Chondrocyte (in vitro differentiated cells): Measurements from ENCODE around the gene L1CAM. TPM values are rescaled to one million over a fixed set of nuclear protein-coding genes. Genes with fewer than 3 reads are reported as not detected.

Experiments
- DNase-seq: peaks from one replicate; pipeline ENCODE4 v3.0.0; 2021; ENCODE audit warnings: mixed read lengths, low spot score
- H3K27ac Mint-ChIP-seq: one replicate; pipeline ENCODE4 v1.8.0; 2021; ENCODE audit warnings: mild to moderate bottlenecking, moderate library complexity, mixed read lengths; ENCODE audit not compliant: unreplicated experiment
- H3K27me3 Mint-ChIP-seq: 2 replicates; pipeline ENCODE4 v1.8.0; 2021; ENCODE audit warnings: low read depth, mixed read lengths
- H3K36me3 Mint-ChIP-seq: 2 replicates; pipeline ENCODE4 v1.8.0; 2021; ENCODE audit warnings: low read depth, mixed read lengths
- H3K4me1 Mint-ChIP-seq: 2 replicates; pipeline ENCODE4 v1.8.0; 2021; ENCODE audit warnings: low read depth, mild to moderate bottlenecking, mixed read lengths
- H3K4me3 Mint-ChIP-seq: one replicate; pipeline ENCODE4 v1.8.0; 2021; ENCODE audit warnings: mild to moderate bottlenecking, moderate library complexity, mixed read lengths; ENCODE audit not compliant: unreplicated experiment
- H3K9me3 Mint-ChIP-seq: 2 replicates; pipeline ENCODE4 v1.8.0; 2021; ENCODE audit warnings: low read depth, mixed read lengths
- CTCF ChIP-seq: fragments of 200-600 bp; sonication (generic); IDR thresholded peaks from 2 replicates; pipeline ENCODE4 v1.5.0; 2021; ENCODE audit warnings: antibody characterized with exemption, mild to moderate bottlenecking, moderate library complexity
- total RNA-seq: library from RNA; stranded (reverse); gene quantifications from 3 replicates; pipeline ENCODE4 v1.2.1, GENCODE V29; 2021

The L1CAM gene
- total RNA-seq, 1 donor from 2014 or later = 2.5 TPM

DNA sequence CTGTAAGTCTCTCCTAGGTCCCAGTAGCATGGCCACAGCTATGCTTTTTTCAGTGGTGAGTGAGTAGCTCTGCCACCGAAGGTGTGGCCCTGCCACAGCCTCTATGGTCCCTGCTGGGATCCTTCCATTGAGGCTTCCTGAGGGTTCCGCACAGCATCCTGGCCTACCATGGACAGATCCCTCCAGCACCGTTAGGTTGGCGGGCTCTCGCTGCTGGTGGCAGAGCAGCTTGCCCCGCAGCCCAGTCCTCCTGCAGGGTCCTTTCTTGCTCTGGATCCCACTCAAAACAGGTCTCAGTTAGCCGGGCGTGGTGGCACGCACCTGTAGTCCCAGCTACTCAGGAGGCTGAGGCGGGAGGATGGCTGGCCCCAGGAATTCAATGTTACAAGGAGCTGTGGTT is 53.2 kb downstream of the L1CAM start:
- Mint-ChIP-seq H3K36me3 (no peaks in the 10 kb centered on the region), H3K4me1 (peaks cover 4% of the 10 kb centered on the region), H3K4me3 (no peak overlapping the region), H3K9me3 (peaks cover 7% of the 10 kb centered on the region), H3K27me3 (no peaks in the 10 kb centered on the region), H3K27ac (no peak overlapping the region)
- no peak for DNase-seq
- TF ChIP-seq CTCF = no peak

DNA sequence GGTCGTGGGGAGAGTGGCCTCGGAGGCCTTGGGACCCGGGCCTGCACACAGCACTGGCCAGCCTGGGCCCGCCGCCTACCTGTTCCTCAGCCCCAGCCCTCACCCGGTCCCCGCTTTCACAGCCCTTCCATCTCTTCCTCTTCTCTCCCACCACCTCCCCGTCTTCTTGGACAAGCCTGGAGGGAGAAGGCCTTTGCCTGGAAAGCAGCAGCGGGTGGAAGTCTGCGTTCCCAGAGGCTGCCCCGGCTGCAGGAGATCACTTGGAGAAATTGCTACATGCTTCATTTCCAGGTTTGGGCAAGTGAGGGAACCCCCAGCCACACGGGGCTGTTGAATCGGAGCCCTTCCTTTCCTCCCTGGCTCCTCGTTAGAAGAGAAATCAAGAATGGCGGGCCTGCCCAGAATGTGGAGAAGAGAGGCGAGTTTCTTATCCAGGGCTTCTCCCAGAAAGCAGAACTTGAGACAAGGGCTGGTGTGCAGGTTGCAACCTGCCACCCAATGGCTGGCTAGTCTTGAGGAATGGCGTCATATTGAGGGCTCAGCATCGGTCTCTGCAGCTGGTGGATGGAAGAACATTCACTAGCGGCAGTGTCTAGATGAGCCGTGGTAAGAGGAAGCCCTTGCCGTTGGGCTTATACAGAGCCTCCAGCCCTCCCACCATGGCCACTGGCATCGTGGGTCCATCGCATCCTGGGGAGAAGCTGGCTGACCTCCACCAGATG is 54.4 kb downstream of the L1CAM start:
- DNase-seq = no peak
- TF ChIP-seq CTCF = no peak
- H3K4me3 Mint-ChIP-seq = no peak overlapping the region
- H3K27ac Mint-ChIP-seq = no peak overlapping the region
- peaks cover 8% of the 10 kb centered on the region for H3K9me3 Mint-ChIP-seq
- H3K4me1 Mint-ChIP-seq = peaks cover 7% of the 10 kb centered on the region
- H3K36me3 Mint-ChIP-seq = no peaks in the 10 kb centered on the region
- H3K27me3 Mint-ChIP-seq = no peaks in the 10 kb centered on the region

DNA sequence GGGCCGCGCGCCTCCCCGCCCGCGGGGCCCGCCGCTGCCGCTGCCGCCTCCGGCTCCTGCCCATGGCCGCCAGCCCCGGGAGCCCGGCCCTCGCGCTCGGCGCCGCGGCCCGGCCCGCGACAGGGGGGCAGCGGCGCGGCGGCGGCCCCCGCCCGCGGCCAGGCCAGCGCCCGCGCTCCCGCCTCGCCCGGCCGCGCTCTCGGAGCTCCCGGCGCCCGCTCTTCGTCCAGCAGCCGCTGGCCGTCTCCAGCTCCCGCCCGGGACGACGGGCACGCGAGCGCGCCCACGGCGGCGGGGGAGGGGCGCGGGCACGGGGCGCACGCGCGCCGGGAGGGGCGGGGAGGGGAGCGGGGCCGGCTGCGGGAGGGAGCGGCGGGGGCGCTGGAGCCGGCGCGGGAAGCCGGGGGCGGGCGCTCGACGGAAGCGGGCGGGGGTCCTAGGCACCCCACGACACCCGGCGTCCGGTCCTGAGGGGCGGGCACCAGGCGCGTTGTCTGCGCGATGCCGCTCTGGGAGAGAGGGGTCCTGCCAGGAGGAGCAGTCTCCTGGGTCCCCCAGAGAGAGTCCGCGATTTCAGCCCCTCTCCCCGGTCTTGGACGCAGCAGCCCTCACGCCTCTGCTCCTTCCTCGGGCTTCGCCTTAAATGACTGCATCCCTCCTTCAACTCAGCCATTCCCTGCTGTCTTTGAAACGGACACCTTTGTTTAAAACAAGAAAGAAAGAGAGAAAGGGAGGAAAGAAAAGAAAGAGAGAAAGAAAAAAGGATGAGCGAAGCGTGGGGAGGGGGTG is 55.1 kb downstream of the L1CAM start:
- Mint-ChIP-seq H3K27ac (no peak overlapping the region), H3K4me3 (peak overlapping the region; percentile 40), H3K27me3 (no peaks in the 10 kb centered on the region), H3K4me1 (peaks cover 7% of the 10 kb centered on the region), H3K9me3 (peaks cover 8% of the 10 kb centered on the region), H3K36me3 (no peaks in the 10 kb centered on the region)
- no peak for DNase-seq
- TF ChIP-seq CTCF = no peak

GRCh38 chrX:153829799-153830639 is 56.0 kb downstream of the L1CAM start, which contains the start of gene PDZD4:
Gene PDZD4 (minus strand): TSS chrX:153830544. CDS start chrX:153830298, 246 bp downstream.
- peak within 1 kb of the TSS; percentile 72 for H3K4me3 Mint-ChIP-seq
- no peaks in the 10 kb centered on the region for H3K36me3 Mint-ChIP-seq
- no peak for DNase-seq
- no peak within 1 kb of the TSS for H3K27ac Mint-ChIP-seq
- no peak for TF ChIP-seq CTCF
- H3K27me3 Mint-ChIP-seq = no peaks in the 10 kb centered on the region
- peaks cover 7% of the 10 kb centered on the region for H3K4me1 Mint-ChIP-seq
- peaks cover 8% of the 10 kb centered on the region for H3K9me3 Mint-ChIP-seq

DNA sequence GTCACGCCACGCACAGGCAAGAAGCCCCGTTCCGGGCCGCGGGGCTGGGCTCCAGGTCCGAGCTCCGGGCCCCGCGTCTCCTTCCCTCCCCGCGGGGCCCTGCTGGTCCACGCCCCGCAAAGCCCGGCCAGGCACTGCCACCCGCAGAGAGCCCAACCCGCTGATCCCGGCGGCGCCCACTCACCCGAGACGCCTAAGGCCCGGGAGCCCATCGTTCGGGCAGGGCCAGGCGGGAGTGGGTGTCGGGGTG is 56.5 kb downstream of the L1CAM start:
- H3K36me3 Mint-ChIP-seq = no peaks in the 10 kb centered on the region
- no peak for TF ChIP-seq CTCF
- no peaks in the 10 kb centered on the region for H3K27me3 Mint-ChIP-seq
- H3K4me1 Mint-ChIP-seq = peaks cover 7% of the 10 kb centered on the region
- peaks cover 8% of the 10 kb centered on the region for H3K9me3 Mint-ChIP-seq
- no peak overlapping the region for H3K27ac Mint-ChIP-seq
- DNase-seq = no peak
- peak overlapping the region; percentile 72 for H3K4me3 Mint-ChIP-seq
